CD1c-positive myeloid dendritic cell (primary cell): Measurements from ENCODE around the gene CBL.

Experiments
- DNase-seq: peaks from one replicate; pipeline ENCODE4 v3.0.0-alpha.2; 2016; ENCODE audit errors: extremely low spot score

The CBL gene

DNA sequence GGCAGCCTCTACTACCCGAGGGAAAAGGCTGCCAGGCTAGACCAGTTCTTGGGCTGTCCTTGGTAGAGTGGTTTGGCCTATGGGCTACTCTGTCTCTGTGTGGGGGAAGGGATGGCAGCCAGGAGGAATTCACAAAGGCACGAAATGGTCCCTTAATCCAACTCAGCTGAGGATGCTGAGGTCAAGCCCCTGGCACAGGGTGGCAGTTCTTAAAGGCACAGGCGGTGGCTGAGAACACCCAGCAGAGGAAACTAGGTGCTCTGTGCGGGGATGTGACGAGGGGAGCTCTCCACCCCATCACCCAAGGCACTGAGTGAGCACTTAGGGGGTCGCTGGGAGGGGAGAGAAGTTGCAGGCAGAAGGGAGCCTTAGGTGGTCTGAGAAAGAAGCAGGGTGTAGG is 140.5 kb downstream of the CBL start, which contains the start of gene MFRP:
TSS of gene MFRP (minus strand) at position 101 of the 400 bp plus-strand sequence. CDS start 192 bp downstream, outside the sequence.
- no peak for DNase-seq

DNA sequence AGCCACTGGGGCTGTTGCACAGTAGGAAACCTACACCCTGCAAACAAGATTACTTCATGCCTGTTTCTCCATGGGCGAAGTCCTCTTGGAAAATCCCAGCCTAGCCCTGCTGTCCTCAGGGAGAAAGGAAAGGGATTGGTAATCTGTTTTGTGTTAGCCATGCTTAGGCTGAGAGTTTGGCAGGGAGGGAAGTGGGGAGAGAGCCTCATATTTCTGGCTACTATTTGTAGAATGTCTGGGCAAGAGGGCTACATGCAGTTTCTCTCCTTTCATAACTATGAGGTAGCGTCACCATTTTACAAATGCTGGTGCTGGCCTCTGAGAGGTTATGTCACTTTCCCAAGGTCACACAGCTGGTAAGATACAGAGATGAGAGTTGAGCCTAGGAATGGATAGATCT is 141.1 kb downstream of the CBL start:
- DNase-seq, result no peak

DNA sequence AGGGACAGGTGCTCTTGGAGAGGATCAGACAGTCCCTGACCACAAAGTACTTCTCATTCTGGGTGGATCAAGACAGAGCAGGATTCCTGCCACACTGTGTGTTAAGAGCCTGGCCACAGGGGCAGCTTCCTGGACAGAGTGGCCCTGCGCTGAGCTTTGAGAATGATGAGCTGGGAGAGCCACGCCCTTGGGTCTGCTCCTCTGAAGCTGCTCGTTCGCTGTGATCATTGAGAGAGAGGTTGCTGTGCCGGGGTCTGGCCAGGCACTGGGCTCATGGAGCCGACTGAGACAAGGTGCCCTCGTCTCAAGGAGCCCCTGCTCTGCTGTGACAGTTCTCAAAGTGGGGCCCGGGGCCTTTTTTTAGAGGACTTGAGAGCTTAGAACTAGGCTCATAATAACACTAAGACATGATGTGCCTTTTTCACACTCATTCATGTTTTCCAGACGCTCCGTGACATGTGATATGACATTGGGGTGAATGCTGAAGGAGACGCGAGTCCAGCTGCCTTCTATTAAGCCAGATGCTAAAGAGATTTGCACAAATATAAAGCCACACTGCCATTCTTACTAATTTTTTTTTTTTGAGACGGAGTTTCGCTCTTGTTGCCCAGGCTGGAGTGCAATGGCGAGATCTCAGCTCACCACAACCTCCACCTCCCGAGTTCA is 141.9 kb downstream of the CBL start:
- DNase-seq, result no peak

DNA sequence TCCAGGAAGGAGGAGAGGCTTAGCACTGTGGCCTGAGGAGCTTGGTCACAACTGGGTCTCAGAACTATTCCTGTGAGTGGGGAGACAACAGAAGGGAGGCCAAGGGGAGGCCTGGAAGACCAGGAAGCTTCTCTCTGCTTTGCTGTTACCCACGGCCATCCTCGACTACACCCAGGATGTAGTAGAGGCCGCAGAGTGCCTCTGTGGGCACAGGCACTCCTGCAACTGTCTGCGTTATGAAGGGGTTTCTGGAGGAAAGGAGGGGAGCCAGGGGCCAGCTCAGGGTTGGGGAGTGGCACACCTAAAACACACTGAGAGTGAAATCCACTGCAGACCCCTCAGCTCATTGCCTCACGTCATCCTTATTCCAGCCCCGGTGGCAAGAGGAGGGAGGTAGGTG is 144.2 kb downstream of the CBL start:
- no peak for DNase-seq

DNA sequence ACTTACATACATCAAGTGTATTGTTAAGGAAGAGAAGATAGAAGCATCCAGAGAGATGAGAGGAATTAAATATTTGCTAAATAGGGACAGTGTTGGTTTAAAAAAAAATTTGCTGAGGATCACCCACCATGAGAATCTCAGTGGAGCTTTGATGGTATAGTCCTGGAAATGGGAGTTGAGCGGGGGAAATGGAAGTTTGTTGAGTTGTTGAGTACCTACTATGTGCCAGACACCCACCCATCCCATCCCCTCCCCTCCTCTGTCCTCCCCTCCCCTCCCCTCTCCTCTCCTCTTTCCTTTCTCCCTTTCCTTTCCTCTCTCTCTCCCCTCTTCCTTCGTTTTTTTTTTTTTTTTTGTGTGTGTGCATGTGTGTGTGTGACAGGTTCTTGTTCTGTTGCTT is 145.1 kb downstream of the CBL start:
- DNase-seq, result no peak

DNA sequence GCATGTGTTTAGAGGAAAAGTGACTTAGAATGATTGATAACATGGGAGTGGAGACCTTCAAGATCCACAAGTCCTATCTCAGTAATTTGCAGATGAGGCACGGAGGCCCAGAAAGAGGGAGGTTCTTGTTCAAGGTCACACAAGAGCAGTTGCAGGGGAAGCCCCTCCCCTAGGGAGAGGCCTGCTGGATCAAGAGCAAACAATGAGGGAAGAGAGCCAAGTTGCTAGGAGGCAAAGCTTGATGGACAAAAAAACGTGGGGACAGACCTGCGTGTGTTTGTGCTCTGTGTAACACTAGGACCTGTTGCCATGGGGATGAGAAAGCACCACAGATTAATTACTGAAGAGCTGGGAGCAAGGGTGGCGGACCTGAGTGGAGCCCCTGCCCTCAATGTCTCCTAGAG is 146.7 kb downstream of the CBL start:
- DNase-seq, result no peak

DNA sequence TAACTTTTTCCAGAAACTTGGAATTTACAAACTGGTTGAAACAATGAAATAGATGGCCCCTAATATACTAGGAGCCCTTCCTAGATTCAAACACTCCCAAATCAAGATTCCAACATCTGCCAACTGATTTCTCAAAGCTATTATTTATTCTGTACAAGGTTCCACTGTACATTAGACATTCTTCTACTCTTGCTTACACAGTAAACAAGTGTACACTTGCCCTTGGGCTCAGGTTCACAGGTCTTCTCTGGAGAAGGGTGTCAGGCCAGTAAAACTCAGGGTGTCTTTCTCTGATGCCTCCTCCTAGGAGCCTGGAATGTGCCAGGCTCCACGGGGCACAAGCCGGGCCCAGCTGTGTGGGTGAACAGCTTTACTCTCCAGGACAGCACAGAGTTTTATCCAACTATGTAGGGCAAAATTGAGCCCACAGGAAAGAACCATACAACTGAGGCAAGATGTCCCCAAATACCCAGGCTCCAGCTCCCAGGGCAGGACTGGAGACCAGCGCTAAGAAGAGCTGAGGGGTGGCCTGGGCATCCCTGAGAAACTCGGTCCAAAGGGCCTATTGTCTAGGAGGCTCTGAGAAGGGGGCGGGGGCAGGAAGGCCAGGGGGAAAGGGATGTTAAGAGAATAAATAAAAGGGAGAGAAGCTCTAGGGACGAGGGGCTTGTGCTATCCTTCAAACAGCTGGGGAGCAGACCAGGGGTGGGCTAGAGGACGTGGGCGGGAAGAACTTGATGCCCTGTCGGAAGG is 149.1 kb downstream of the CBL start:
- DNase-seq, result no peak

DNA sequence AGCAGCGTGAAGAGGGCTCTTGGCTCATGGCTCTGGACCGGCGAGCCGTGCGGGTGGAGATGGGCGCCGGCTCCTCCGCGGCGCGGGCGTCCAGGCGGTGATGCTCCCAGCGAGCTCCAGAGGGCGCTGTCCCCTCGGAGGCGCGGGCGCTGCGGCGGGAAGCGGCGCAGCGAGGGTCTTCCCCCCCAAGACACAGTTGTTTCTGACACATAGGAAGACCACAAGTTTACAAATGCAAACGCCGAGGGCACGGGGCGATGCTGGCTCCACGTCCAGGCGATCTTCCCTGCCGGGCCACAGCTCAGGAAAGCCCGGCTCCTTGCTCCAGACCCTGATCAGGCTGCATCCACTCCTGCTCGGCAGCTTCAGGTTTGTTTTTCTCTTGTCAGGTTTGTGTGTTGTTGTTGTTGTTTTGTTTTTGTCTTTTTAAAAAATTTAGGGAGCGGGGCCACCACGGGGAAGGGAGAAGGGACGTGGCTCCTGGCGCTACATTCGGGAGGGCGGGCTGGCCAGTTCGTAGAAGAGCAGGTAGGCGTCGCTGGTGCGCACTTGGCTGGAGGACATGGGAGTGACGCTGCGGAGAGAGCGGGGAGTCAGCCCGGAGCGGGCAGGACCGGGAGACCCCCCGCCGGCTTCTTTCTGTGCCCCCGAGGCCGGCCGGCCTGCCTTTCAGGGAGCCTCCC is 150.4 kb downstream of the CBL start:
- DNase-seq, result peak; percentile 79

DNA sequence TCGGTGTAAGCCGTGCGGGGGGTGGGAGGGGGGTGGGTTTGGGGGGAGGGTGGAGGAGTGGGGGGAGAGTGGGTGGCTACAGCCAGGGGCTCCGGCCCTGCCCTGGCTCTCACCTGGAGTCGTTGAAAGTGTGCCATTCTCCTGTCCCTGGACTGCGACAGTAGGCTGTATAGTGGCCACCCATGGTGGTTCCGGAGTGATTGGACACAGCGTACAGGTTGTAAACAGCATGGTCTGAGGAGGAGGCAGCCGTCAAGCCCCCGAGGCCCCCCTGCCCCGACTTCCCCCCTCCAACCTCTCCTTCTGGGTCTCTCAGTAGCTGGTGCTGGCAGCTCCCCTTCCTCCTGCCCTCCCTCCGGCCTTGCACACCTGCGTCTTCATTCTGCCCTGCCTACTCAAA is 150.9 kb downstream of the CBL start:
- DNase-seq, result no peak
